Fibroblast of pulmonary artery (primary cell): ENCODE results near the gene PODN.

Source experiments
- DNase-seq: peaks from one replicate; pipeline ENCODE4 v3.0.0-alpha.2; 2010; ENCODE audit warnings: low read depth
- H3K4me3 ChIP-seq: replicated peaks from 2 replicates; pipeline ENCODE4 v1.5.1; 2011; ENCODE audit warnings: low read depth, mild to moderate bottlenecking, control low read depth, low read length, moderate library complexity
- CTCF ChIP-seq: IDR thresholded peaks from 2 replicates; pipeline ENCODE4 v1.5.1; 2011; ENCODE audit warnings: mild to moderate bottlenecking, control low read depth, low read length, inconsistent platforms; ENCODE audit errors: missing control alignments

Gene PODN

DNA sequence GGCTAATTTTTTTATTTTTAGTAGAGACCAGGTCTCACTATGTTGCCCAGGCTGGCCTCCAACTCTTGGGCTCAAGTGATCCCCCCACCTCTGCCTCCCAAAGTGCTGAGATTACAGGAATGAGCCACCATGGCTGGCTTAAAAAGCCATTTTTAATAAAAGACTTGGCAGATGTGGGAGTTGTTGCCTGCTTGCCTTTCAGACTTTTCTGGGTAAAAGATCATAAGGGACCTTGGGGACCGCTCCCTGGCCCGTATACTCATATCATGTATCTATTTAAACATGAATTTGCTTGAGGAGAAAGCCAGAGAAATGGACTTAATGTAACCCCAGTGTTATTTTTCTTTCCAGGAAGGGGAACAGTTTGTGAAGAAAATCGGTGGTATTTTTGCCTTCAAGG is 23.4 kb upstream of the PODN start:
- no peak for DNase-seq
- no peak overlapping the region for H3K4me3 ChIP-seq
- no peak for TF ChIP-seq CTCF

DNA sequence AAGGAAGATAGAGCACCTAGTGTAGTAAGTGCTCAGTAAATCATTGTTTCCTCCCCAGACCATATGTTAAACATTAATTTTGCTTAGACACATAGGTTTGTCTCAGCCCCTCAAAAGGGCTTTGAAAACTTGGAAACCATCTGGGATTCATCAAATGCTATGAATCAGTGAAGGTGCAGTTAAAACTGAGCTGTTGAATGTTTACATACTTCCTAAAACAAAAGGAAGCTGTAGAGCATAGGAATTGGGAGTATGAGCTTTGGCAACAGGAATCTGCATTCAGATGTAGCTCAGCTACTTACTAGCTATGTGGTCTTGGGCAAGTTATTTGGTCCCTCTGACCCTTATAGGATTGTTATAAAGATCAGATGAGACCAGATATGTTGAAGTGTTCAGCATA is 18.7 kb upstream of the PODN start:
- no peak overlapping the region for H3K4me3 ChIP-seq
- no peak for TF ChIP-seq CTCF
- peak; percentile 62 for DNase-seq

- no peak for DNase-seq
- no peak overlapping the region for H3K4me3 ChIP-seq
- no peak for TF ChIP-seq CTCF
These were observed 17.1 kb upstream of the PODN start for GRCh38 chr1:53044926-53045325.

GRCh38 chr1:53046930-53047329 is 15.1 kb upstream of the PODN start:
- TF ChIP-seq CTCF, result no peak
- H3K4me3 ChIP-seq, result no peak overlapping the region
- peak; percentile 85 for DNase-seq

GRCh38 chr1:53047737-53048736 is 14.0 kb upstream of the PODN start:
- peak; percentile 79 for DNase-seq
- TF ChIP-seq CTCF, result no peak
- H3K4me3 ChIP-seq, result no peak overlapping the region

GRCh38 chr1:53048960-53049573 is 12.9 kb upstream of the PODN start:
- no peak for TF ChIP-seq CTCF

DNA sequence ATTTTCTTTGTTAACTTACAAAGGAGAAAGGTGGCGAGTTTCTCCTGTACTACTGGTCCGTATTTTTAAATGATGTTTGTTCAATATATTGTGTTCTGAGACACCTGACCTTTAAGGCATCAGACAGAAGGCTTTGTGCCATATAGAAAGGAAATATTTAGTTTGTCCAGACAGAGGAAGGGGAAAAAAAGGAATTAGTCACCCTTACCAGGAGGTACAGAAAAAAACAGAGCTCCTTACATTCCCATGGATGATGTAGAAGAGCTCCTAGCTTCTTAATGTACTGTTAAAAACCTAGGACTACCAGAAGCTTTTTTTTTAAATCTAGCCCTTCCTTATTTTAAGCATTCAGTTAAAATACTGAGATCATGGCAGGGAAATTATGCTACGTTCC is 12.4 kb upstream of the PODN start:
- no peak for TF ChIP-seq CTCF
- no peak for DNase-seq

More at GRCh38 chr1:53048960-53049573, 12.9 kb upstream of the PODN start:
- no peak overlapping the region for H3K4me3 ChIP-seq
- DNase-seq, result no peak

More for the DNA sequence above, 12.4 kb upstream of the PODN start:
- H3K4me3 ChIP-seq, result no peak overlapping the region
